Heart left ventricle (tissue), 13 donors: ENCODE measurements around the gene ARHGEF7.

Experiments
- CTCF ChIP-seq, 12 donors: fragments of 200-600 bp; sonication (generic) in 4 of 12; IDR thresholded peaks; one replicate each; pipeline versions ENCODE4 v1.5.0 to v1.8.0; 2018 to 2022; ENCODE audit warnings: antibody characterized with exemption in 12 of 12, mild to moderate bottlenecking in 5 of 12
- POLR2A ChIP-seq, 2 donors: fragments of 450-650 bp; IDR thresholded peaks; one replicate each; pipeline ENCODE4 v1.6.1; 2017; ENCODE audit warnings: antibody characterized with exemption in 2 of 2, mild to moderate bottlenecking in 2 of 2, moderate library complexity in 2 of 2
- donor health status: ischemic (EF 13 %, LVEDD 7.1; RV severe dilation, severe dysfunction).
- donor health status: DM: no; HTN: yes; CAD: no.
- donor health status: DM: no; HTN: no; CAD: no.
- donor health status: ischemic (EF 25% LVEDD 6.9; RV normal size, moderate dysfunction).
- donor health status: ischemic (EF 25% LVEDD 5.7; RV mildly dilated, moderate dysfunction).
- donor health status: ischemic (EF 35%, LVEDD 5.7; RV mildly dilated, moderate dysfunction).
- donor health status: nonischemic (EF 11% LVEDD 7.7; RV severe dilation, severe dysfunction).
- donor health status: DM: yes; HTN: yes; CAD: no.
- donor health status: PGD.
- donor health status: ischemic (EF 29% LVEDD 5.4; RV normal size, mild dysfunction).
- donor health status: nonischemic (EF 23%, LVEDD 6.1; RV moderate dilation, normal function).

DNA sequence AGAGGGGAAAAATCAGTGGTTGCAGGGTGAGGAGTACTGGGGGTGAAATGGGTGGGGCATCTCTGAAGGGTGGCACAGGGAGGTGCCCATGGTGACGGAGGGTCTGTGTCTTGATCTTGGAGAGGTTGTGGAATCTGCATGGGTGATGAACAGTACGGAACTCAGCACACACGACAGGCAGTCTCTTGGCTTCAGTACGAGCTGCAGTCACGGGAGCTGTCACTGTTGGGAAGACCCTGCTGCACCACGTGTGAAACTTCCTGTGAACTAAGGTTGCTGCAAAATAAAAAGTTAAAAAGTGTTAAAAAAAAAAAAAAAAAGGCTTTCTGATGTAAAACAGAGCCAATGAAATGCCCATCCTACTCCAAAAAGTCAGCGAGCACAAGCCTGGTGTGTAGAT, 239.7 kb downstream of the ARHGEF7 start:
- no peak for TF ChIP-seq CTCF (IDR thresholded peaks at IDR 0.05)
- no peak for TF ChIP-seq POLR2A (IDR thresholded peaks at IDR 0.05)
